Glomerular endothelial cell (primary cell): Measurements from ENCODE around the gene CLOCK. TPM values are rescaled to one million over a fixed set of nuclear protein-coding genes. Genes with fewer than 3 reads are reported as not detected.

Experiments
- DNase-seq: peaks from one replicate; pipeline ENCODE4 v3.0.0-alpha.2; 2011; ENCODE audit warnings: low read depth, low spot score; ENCODE audit errors: extremely low read depth
- total RNA-seq: library from RNA; depleted of rRNA; stranded (reverse); fragments of >200 nt; gene quantifications from 2 replicates; pipeline ENCODE4 v1.2.3, GENCODE V29; 2015

CLOCK gene
- total RNA-seq, 1 donor from 2014 or later: 23.8 TPM

GRCh38 chr4:55386840-55387239, 159.9 kb downstream of the CLOCK start:
- no peak for DNase-seq

GRCh38 chr4:55386073-55386472, 160.6 kb downstream of the CLOCK start:
- DNase-seq: no peak

GRCh38 chr4:55385201-55385649, 161.5 kb downstream of the CLOCK start:
- no peak for DNase-seq

- no peak for DNase-seq
These were observed 164.2 kb downstream of the CLOCK start for GRCh38 chr4:55382488-55383003.

- DNase-seq: no peak
These were observed 165.2 kb downstream of the CLOCK start for GRCh38 chr4:55381502-55381901.

- no peak for DNase-seq
These were observed 166.1 kb downstream of the CLOCK start for GRCh38 chr4:55380576-55380975.

GRCh38 chr4:55378617-55379467, 167.9 kb downstream of the CLOCK start:
- DNase-seq: no peak

Other genes with a start within 250 kb of the CLOCK start
- gene SRD5A3, start 200.7 kb downstream of the CLOCK start, total RNA-seq: 16.9 and 18.6 TPM in 2 replicates
- 151 and 228 TPM in 2 replicates for gene TMEM165, start 151.0 kb downstream of the CLOCK start, total RNA-seq
- gene PDCL2, start 45.3 kb upstream of the CLOCK start, total RNA-seq: not detected in 2 replicates
- 0.58 and 1.7 TPM in 2 replicates for gene NMU, start 89.4 kb upstream of the CLOCK start, total RNA-seq